Glomerular endothelial cell (primary cell): ENCODE measurements around the gene EDEM3. TPM values are rescaled to one million over a fixed set of nuclear protein-coding genes. Genes with fewer than 3 reads are reported as not detected.

Experiments
- DNase-seq: peaks from one replicate; pipeline ENCODE4 v3.0.0-alpha.2; 2011; ENCODE audit warnings: low read depth, low spot score; ENCODE audit errors: extremely low read depth
- total RNA-seq: library from RNA; depleted of rRNA; stranded (reverse); fragments of >200 nt; gene quantifications from 2 replicates; pipeline ENCODE4 v1.2.3, GENCODE V29; 2015

EDEM3 gene
- total RNA-seq, 1 donor from 2014 or later = 34.5 TPM

DNA sequence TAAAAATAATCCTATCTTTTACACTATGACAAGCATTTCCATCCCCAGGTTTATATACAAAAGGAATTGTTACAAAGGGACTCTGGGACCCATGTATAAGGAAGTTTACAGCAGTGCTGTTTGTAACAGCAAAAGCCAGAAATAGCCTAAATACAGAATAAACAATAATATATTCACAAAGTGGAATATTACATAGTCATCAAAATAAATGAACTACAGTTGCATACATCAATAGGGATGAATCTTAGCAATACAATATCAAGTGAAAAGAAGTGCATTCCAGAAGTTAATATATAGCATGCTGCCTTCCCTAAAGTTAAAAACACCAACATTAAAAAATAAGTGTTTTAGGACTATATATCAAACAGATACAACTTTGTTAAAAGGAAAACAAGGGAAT lies 77.3 kb downstream of the EDEM3 start:
- DNase-seq = no peak

GRCh38 chr1:184673305-184673704 lies 81.4 kb downstream of the EDEM3 start:
- no peak for DNase-seq

- no peak for DNase-seq
Measured at GRCh38 chr1:184672013-184672726, 82.5 kb downstream of the EDEM3 start.

- no peak for DNase-seq
Measured at GRCh38 chr1:184669391-184669790, 85.3 kb downstream of the EDEM3 start.

GRCh38 chr1:184665360-184665759 lies 89.3 kb downstream of the EDEM3 start:
- no peak for DNase-seq

GRCh38 chr1:184664661-184665060 lies 90.0 kb downstream of the EDEM3 start:
- DNase-seq = no peak

DNA sequence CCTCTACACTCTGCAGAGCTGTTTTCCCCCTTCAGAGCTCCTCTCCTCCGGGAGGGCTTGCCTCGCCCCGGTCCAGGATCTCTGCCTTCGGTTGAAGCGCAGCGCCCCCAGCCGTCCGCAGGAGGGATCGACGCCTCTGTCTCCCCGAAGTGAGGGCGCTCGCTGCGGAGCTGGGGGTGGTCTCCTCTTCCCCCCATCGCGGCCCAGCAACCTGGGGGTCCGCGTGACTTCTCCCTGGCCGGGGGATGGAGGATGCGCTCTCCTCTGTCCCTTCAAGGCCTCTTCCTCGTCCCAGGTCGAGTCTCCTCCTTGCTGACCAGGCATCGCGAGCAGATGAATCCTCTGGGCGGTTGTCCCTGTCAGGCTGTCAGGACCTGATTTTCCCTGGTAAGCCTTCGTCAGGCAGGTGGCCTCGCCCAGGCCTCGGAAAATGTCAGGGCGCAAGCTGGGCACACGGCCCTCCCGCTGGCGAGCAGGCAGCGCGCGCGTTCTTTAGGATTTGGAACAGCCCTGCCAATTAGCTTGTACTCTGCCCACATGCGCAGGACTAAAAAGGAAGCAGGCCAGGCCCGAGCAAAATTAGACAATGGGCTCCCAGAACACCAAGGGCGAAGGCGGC lies 90.5 kb downstream of the EDEM3 start:
- peak; percentile 9 for DNase-seq

- DNase-seq = no peak
Measured at GRCh38 chr1:184661801-184662200, 92.9 kb downstream of the EDEM3 start.

DNA sequence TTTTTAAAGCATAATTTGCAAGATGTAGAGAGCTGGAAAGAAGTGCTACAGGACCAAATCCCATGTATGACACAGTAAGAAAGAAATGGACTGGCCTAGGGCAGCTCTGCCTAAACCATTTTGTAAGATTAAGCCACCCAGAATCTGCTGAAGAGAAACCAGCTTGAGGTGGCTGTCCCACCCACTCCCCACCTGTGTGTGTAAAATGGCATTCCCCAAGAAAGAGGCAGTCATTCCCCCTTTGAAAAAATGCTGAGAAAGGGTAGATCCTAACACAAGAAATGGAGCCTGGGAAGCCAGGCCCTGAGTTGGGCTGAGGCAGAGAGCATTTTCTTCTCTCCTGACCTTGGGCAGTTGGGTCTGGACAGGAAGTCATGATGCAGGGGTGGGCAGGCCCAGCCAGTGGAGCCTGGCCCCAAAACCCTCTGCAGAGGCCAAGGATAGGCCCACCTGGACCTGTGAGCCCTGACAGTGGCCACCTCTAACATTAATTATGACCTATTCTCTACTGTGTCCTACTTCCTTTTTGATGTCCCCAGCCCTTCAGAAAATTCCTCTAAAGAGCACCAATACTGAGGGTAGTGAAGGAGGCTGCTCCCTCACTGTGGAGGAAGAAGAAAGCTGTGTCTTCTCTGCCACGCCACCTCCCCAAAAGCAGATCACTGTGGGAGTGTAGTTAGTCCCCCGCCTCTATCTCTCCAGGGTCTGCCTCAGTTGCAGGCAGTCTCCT lies 94.0 kb downstream of the EDEM3 start:
- no peak for DNase-seq

- DNase-seq = no peak
Measured at GRCh38 chr1:184658055-184658454, 96.6 kb downstream of the EDEM3 start.

GRCh38 chr1:184656221-184656620 lies 98.4 kb downstream of the EDEM3 start:
- DNase-seq = no peak

- DNase-seq = no peak
Measured at GRCh38 chr1:184655185-184655584, 99.5 kb downstream of the EDEM3 start.

DNA sequence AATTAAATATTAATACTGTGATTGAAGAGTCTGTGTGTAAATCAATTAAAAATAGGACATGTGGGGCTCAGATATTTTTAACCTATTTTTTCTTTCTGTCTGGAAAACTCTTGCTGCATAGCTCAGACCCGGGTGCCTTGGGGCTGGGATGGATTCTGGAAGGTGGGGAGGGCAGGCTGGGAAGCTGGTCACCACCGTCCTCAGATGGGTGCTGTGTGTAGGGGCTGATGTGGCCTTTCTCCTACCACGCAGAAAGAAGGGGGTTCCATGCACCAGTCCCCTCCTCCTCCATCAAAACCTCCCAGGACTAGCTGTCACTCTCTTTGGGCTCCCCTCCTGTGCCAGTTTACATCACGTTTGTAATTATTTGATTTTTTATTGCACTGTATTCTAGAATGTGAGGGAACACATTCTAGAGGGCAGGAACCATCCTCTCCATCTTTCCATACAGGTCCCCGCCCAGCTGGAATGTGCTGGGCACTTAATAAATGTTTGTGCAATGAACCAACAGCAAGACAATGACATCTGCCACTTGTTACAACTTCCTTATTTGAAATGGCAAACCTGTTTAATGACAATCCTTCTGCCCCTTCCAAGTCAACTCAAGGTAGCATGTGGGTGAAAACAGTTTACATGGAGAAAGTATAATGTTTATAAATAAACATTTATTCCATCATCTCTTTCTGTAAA lies 104.3 kb downstream of the EDEM3 start:
- DNase-seq = no peak

GRCh38 chr1:184649451-184649888 lies 105.2 kb downstream of the EDEM3 start:
- DNase-seq = no peak

DNA sequence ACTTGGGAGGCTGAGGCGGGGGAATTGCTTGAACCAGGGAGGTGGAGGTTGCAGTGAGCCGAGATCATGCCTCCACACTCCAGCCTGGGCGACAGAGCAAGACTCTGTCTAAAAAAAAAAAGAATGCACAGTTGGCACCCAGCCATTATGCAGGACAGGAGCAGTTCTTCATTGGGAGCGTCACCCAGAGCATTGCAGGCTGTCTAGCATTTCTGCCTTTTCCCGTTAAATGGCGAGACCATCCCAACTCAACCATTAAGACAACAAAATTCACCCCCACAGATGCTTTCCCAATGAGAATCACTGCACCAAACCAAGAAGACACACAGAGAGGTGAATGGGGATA lies 105.8 kb downstream of the EDEM3 start:
- DNase-seq = no peak

DNA sequence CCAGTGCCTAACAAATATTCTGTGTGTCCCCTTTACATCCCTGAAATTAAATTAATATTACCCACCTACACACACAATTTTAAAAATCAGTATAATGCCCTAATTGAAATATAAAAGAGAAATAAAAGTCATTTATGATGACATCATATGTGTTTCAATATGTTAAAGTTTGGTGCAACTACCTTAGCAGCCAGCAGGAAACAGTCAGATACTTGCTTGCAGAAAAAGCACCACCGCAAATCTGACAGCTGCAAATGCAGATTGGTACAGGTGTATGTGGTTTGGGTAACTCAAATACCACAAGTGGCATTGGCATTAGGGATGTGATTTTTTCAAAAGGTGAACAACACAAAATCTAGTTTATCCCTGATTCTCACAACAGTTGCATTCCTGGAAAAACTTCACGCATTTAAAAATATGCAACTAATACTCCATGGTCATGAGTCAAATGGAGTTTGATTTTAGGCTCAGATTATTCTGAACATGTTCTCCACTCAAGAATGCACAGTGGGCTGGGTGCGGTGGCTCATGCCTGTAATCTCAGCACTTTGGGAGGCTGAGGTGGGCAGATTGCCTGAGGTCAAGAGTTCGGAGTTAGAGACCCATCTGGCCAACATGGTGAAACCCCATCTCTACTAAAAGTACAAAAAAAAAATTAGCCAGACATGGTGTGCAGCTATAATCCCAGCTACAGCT lies 106.3 kb downstream of the EDEM3 start:
- DNase-seq = no peak

- DNase-seq = no peak
Measured at GRCh38 chr1:184647471-184647870, 107.2 kb downstream of the EDEM3 start.

- DNase-seq = no peak
Measured at GRCh38 chr1:184646824-184647223, 107.8 kb downstream of the EDEM3 start.

- no peak for DNase-seq
Measured at GRCh38 chr1:184646178-184646701, 108.4 kb downstream of the EDEM3 start.

DNA sequence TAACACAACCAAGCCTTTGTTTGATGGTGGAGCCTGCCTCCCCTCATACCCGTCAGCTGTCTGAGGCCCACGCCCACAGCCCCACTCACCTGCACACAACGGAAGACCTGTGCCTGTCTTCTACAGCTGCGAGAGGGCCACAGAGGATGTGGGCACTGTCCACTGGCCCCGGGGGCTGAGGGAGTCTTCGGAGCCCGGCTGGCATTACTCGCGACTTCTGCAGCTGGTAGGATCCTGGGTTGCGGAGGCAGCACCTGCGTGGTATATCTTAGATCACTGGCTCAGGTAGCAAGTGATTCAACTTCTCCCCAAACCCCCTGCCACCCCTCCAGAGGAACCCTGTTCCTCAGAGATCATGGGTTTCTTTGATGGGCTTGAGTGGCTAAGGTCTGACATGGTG lies 109.9 kb downstream of the EDEM3 start:
- no peak for DNase-seq

- DNase-seq = no peak
Measured at GRCh38 chr1:184643661-184644060, 111.0 kb downstream of the EDEM3 start.
